ENCODE data around the gene HOXC11. TPM values are rescaled to one million over a fixed set of nuclear protein-coding genes. Genes with fewer than 3 reads are reported as not detected.

Gene HOXC11
- total RNA-seq, 4 donors from 2014 or later, result not detected

DNA sequence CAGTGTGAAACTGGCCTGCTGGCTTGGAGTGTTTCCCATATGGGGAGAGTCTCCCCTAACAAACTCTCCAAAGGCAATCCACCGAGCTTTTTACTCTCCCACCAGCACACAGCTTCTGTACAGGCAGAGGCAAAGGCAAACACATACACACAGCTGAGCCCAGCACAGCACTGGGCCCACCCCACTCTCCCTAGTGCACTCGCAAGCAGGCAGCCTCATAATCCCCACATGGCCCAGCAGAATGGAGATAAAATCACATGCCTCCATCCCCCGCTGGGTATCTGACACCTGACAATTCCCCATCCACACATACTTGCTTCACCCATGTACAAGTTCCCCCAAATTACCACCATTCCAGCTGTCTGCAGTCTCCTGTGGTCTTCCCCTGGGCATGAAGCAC is 14.8 kb upstream of the HOXC11 start:
- Histone ChIP-seq H3K4me1 (peaks cover 0 to 12% (median 0%) of the 10 kb centered on the region in 4 donors), H3K36me3 (no peaks in the 10 kb centered on the region), H3K27me3 (peaks cover 100% of the 10 kb centered on the region), H3K4me3 (no peak overlapping the region), H3K27ac (no peak overlapping the region), H3K9me3 (no peaks in the 10 kb centered on the region)
- whole genome bisulfite sequencing, 2 donors (ENCODE audit: low coverage in 1 of 2), result 29% methylated on average over 3 of the region's 3 CpGs; no CpG with 5 or more reads in 1 of the 2 donors
- intact Hi-C loops (cut with DNase I; ENCODE audit: low total_unique reads) (no loop called here), in situ Hi-C loops (cut with MboI; ENCODE audit: low pct_ligation_motif_present in 1 of 4, low pct_unique_long_range_greater_than_20kb in 1 of 4, low sequenced_read_pairs in 3 of 4) (no loop called here)
- TF ChIP-seq POLR2A (IDR thresholded peaks at IDR 0.05), result no peak
- DNase-seq, result no peak

DNA sequence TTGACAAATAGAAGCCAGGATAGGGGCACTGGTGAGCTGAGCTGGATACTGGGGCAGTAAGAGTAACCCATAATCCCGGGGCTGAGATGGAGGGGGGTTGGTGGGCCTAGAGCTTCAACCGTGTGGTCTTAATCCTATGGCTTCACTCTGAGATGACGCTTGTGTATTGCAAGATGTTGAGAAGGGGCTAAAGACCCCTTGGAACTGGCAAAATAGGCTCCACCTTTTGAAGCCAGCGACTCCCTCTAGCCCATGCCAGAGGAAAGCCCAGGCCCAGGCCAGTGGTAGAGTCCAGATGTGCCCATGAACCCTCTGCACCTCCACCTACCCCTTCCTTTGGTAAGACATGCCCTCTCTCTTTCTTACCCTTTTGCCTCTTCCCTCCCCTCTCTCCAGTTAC is 13.6 kb upstream of the HOXC11 start:
- in situ Hi-C loops (cut with MboI; ENCODE audit: low pct_ligation_motif_present in 1 of 4, low pct_unique_long_range_greater_than_20kb in 1 of 4, low sequenced_read_pairs in 3 of 4) (no loop called here), intact Hi-C loops (cut with DNase I; ENCODE audit: low total_unique reads) (no loop called here)
- 29% methylated on average over 4 of the region's 4 CpGs; no CpG with 5 or more reads in 1 of the 2 donors for WGBS, 2 donors (ENCODE audit: low coverage in 1 of 2)
- Histone ChIP-seq H3K4me1 (peaks cover 0 to 12% (median 0%) of the 10 kb centered on the region in 4 donors), H3K27me3 (peaks cover 100% of the 10 kb centered on the region), H3K4me3 (no peak overlapping the region), H3K9me3 (no peaks in the 10 kb centered on the region), H3K27ac (no peak overlapping the region), H3K36me3 (no peaks in the 10 kb centered on the region)
- TF ChIP-seq POLR2AphosphoS5 (IDR thresholded peaks at IDR 0.05) (no peak), EP300 (IDR thresholded peaks at IDR 0.05; ENCODE audit: low read depth) (no peak), CTCF (IDR thresholded peaks at IDR 0.05) (no peak)
- DNase-seq, result no peak

GRCh38 chr12:53960187-53961024 is 12.5 kb upstream of the HOXC11 start:
- H3K4me1 ChIP-seq, result peaks cover 0 to 12% (median 0%) of the 10 kb centered on the region in 4 donors
- intact Hi-C loops (cut with DNase I; ENCODE audit: low total_unique reads) (no loop called here), in situ Hi-C loops (cut with MboI; ENCODE audit: low pct_ligation_motif_present in 1 of 4, low pct_unique_long_range_greater_than_20kb in 1 of 4, low sequenced_read_pairs in 3 of 4) (no loop called here)
- no peak overlapping the region for H3K27ac ChIP-seq
- DNase-seq, result no peak
- no peaks in the 10 kb centered on the region for H3K9me3 ChIP-seq
- no peak overlapping the region for H3K4me3 ChIP-seq
- 25 to 26% methylated on average over 9 to 38 of the region's 39 CpGs for WGBS, 2 donors (ENCODE audit: low coverage in 1 of 2)
- no peaks in the 10 kb centered on the region for H3K36me3 ChIP-seq
- TF ChIP-seq POLR2AphosphoS5 (IDR thresholded peaks at IDR 0.05), result no peak
- no peak for TF ChIP-seq EP300 (IDR thresholded peaks at IDR 0.05; ENCODE audit: low read depth)
- TF ChIP-seq CTCF (IDR thresholded peaks at IDR 0.05), result no peak
- no peak for TF ChIP-seq POLR2A (IDR thresholded peaks at IDR 0.05)
- H3K27me3 ChIP-seq, result peaks cover 100% of the 10 kb centered on the region

DNA sequence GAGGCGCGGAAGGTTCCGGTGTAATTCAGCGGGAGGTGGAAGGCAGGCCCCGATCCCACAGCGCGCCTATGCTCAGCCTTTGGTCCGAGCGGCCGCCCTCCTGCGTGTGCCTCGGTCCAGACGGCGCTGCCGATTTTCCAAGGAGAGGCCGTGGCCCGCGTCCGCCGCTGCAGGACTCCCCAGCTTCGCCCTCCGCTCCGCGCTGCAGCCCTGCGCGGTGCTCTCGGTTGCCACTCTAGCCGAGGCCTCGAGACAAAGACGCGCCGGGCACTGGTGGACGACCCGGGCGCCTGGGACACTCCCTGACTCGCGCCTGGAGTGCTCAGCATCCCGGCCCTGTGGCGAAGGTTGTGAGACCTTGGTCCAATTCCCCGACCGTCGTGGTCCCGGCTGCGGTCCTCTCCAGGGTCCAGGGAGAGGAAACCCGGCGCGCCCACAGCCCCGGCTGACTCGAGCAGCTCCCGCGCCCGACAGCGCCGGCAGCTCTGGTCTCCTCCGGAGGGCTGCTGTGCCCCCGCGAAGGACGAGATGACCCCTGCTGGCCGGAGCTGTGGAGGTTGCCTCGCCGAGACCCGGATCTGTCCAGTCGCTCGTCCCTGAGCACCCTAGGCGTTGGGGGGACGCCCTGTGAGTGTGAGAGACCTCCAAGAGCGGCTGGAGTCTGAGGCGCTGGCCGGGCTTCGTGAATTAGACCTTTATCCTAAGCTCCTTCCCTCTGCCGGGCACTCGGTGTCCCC is 11.7 kb upstream of the HOXC11 start:
- WGBS, 2 donors (ENCODE audit: low coverage in 1 of 2), result 16% methylated on average over 46 of the region's 72 CpGs; no CpG with 5 or more reads in 1 of the 2 donors
- H3K27ac ChIP-seq, result no peak overlapping the region
- peaks cover 0 to 19% (median 3%) of the 10 kb centered on the region in 4 donors for H3K4me1 ChIP-seq
- no peak for DNase-seq
- no peaks in the 10 kb centered on the region for H3K36me3 ChIP-seq
- H3K4me3 ChIP-seq, result no peak overlapping the region
- H3K9me3 ChIP-seq, result no peaks in the 10 kb centered on the region
- H3K27me3 ChIP-seq, result peaks cover 100% of the 10 kb centered on the region
- in situ Hi-C loops (cut with MboI; ENCODE audit: low pct_ligation_motif_present in 1 of 4, low pct_unique_long_range_greater_than_20kb in 1 of 4, low sequenced_read_pairs in 3 of 4), result no loop called here
- no peak for TF ChIP-seq CTCF (IDR thresholded peaks at IDR 0.05)
- intact Hi-C loops (cut with DNase I; ENCODE audit: low total_unique reads), result no loop called here

All from transverse colon (tissue), 4 donors.